Measurements from ENCODE around the gene NPRL2. TPM values are rescaled to one million over a fixed set of nuclear protein-coding genes. Genes with fewer than 3 reads are reported as not detected.

The NPRL2 gene
- total and polyA plus RNA-seq, 2 of the 13 experiments (the other 11 are each of a cell fraction or from before 2014, with no cell fraction given), result 30.6 to 51.4 TPM

DNA sequence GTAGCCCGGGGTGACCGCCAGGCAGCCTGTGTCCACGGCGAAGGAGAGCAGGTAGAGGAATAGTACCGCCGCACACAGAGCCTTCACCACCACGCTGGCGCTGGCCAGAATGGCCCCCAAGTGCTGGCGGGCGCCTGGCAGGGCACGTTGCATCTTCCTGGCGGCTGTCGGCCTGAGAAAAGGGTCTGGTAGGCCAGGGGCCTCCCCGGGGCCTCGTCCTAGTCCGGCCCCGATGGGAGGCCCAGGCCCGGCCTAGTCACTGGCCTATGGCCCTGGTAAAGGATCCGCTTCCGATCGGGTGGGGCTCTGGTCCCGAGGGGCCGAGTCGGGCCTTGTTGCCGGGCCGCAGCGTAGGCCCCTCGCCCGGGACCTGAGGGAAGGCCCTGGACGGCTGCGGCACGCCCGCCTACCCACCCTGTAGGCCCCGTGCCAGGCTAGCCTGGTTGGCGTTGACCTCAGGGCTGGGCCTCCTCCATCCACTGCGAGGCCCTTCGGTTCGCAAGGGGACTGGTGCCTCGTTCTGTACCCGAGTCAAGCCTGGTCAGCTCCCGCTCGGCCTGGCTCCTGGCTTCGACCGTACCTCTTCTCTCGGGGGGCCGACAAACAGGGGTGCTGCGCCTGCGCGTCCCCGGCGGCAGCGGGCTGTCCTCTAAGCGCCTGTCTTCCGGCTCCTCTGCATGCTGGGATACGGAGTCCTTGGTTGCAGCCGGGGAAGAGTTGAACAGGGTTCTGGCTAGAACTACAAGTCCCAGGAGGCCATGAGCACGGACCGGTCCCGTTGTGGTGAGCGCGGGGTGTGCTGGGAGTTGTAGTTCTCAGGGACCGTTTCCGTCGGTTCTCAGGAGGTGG, 8.6 kb upstream of the NPRL2 start, which contains the start of gene TMEM115 (continued):
- TF ChIP-seq ZBTB21 (CRISPR knock-in tag; IDR thresholded peaks at IDR 0.05), result no peak
- TF ChIP-seq MIER2 (CRISPR knock-in tag; IDR thresholded peaks at IDR 0.05), result no peak
- TF ChIP-seq YEATS4 (CRISPR knock-in tag; IDR thresholded peaks at IDR 0.05; ENCODE audit: borderline replicate concordance), result peak; percentile 67; the same call in 1 of the 2 replicates
- peak; percentile 87; the same call in 1 of the 2 replicates for TF ChIP-seq ZFP36L1 (CRISPR knock-in tag; IDR thresholded peaks at IDR 0.05)
- no peak for TF ChIP-seq HINFP (CRISPR knock-in tag; IDR thresholded peaks at IDR 0.05; ENCODE audit: low read depth)
- peak; percentile 41; the same call in 1 of the 2 replicates for TF ChIP-seq FOXA3 (CRISPR knock-in tag; IDR thresholded peaks at IDR 0.05)
- TF ChIP-seq SPEN (CRISPR knock-in tag; IDR thresholded peaks at IDR 0.05; ENCODE audit: low read depth), result peak; percentile 97
- peak; percentile 8; the same call in 1 of the 2 replicates for TF ChIP-seq ZSCAN9 (CRISPR knock-in tag; IDR thresholded peaks at IDR 0.05; ENCODE audit: borderline replicate concordance)
- TF ChIP-seq SMYD3 (CRISPR knock-in tag; IDR thresholded peaks at IDR 0.05), result no peak
- TF ChIP-seq ZNF598 (CRISPR knock-in tag; IDR thresholded peaks at IDR 0.05; ENCODE audit: borderline replicate concordance), result peak; percentile 70; the same call in 1 of the 2 replicates
- TF ChIP-seq RNF2 (conservative IDR thresholded peaks at IDR 0.05; ENCODE audit: low read depth), result peak; percentile 94
- TF ChIP-seq ZFP82 (CRISPR knock-in tag; IDR thresholded peaks at IDR 0.05; ENCODE audit: borderline replicate concordance), result peak; percentile 68; the same call in 1 of the 2 replicates
- no peak for TF ChIP-seq ATF5 (CRISPR knock-in tag; IDR thresholded peaks at IDR 0.05; ENCODE audit: low read depth)
- no peak for TF ChIP-seq POLR2AphosphoS2 (IDR thresholded peaks at IDR 0.05; ENCODE audit: low read depth, low read length)
- TF ChIP-seq, protein P1, sequence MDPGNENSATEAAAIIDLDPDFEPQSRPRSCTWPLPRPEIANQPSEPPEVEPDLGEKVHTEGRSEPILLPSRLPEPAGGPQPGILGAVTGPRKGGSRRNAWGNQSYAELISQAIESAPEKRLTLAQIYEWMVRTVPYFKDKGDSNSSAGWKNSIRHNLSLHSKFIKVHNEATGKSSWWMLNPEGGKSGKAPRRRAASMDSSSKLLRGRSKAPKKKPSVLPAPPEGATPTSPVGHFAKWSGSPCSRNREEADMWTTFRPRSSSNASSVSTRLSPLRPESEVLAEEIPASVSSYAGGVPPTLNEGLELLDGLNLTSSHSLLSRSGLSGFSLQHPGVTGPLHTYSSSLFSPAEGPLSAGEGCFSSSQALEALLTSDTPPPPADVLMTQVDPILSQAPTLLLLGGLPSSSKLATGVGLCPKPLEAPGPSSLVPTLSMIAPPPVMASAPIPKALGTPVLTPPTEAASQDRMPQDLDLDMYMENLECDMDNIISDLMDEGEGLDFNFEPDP (CRISPR knock-in tag; conservative IDR thresholded peaks at IDR 0.05), result 0 out of 2 replicates have a peak, but pooled peaks have one; percentile 92
- TF ChIP-seq, protein P2, sequence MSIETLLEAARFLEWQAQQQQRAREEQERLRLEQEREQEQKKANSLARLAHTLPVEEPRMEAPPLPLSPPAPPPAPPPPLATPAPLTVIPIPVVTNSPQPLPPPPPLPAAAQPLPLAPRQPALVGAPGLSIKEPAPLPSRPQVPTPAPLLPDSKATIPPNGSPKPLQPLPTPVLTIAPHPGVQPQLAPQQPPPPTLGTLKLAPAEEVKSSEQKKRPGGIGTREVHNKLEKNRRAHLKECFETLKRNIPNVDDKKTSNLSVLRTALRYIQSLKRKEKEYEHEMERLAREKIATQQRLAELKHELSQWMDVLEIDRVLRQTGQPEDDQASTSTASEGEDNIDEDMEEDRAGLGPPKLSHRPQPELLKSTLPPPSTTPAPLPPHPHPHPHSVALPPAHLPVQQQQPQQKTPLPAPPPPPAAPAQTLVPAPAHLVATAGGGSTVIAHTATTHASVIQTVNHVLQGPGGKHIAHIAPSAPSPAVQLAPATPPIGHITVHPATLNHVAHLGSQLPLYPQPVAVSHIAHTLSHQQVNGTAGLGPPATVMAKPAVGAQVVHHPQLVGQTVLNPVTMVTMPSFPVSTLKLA (IDR thresholded peaks at IDR 0.05), result no peak
- TF ChIP-seq NR1H2 (CRISPR knock-in tag; IDR thresholded peaks at IDR 0.05; ENCODE audit: borderline replicate concordance, low read depth), result no peak; the same call in 1 of the 2 replicates
- TF ChIP-seq, protein P3, sequence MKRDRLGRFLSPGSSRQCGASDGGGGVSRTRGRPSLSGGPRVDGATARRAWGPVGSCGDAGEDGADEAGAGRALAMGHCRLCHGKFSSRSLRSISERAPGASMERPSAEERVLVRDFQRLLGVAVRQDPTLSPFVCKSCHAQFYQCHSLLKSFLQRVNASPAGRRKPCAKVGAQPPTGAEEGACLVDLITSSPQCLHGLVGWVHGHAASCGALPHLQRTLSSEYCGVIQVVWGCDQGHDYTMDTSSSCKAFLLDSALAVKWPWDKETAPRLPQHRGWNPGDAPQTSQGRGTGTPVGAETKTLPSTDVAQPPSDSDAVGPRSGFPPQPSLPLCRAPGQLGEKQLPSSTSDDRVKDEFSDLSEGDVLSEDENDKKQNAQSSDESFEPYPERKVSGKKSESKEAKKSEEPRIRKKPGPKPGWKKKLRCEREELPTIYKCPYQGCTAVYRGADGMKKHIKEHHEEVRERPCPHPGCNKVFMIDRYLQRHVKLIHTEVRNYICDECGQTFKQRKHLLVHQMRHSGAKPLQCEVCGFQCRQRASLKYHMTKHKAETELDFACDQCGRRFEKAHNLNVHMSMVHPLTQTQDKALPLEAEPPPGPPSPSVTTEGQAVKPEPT (CRISPR knock-in tag; IDR thresholded peaks at IDR 0.05; ENCODE audit: low read depth), result peak; percentile 50
- 0 out of 2 replicates have a peak, but pooled peaks have one; percentile 37 for TF ChIP-seq RXRB (CRISPR knock-in tag; IDR thresholded peaks at IDR 0.05; ENCODE audit: borderline replicate concordance)
- peak; percentile 99 for TF ChIP-seq PHF8 (CRISPR knock-in tag; IDR thresholded peaks at IDR 0.05)
- TF ChIP-seq ZNF496 (CRISPR knock-in tag; IDR thresholded peaks at IDR 0.05; ENCODE audit: insufficient replicate concordance), result no peak
- TF ChIP-seq ZNF274 (CRISPR knock-in tag; IDR thresholded peaks at IDR 0.05), result peak; percentile 72; the same call in 1 of the 2 replicates

Data from HepG2 (cell line).